Panc1 (cell line): Measurements from ENCODE around the gene PLEKHG5. TPM values are rescaled to one million over a fixed set of nuclear protein-coding genes. Genes with fewer than 3 reads are reported as not detected.

Source experiments
- ATAC-seq: fragments of 200-7000 bp; cut with Tn5 transposase; 2 replicates; pipeline ENCODE4 v1.9.1; 2020; ENCODE audit warnings: mild to moderate bottlenecking, moderate library complexity
- BruUV-seq: library from RNA; stranded (reverse); fragments of 400-500 nt; replicated peaks from 2 replicates; lab custom pipeline; 2021; lab: Mats Ljungman, UMichigan
- CTCF ChIA-PET: fragments of 300-600 bp; sonication (Branson Sonifier 250); formaldehyde crosslinking; loops from one replicate; lab custom pipeline; 2022; ENCODE audit warnings: antibody characterized with exemption; lab: Charles Lee
- POLR2A ChIA-PET: fragments of 300-600 bp; sonication (Branson Sonifier 250); formaldehyde crosslinking; loops from one replicate; lab custom pipeline; 2022; ENCODE audit warnings: antibody characterized with exemption; lab: Charles Lee
- DNase-seq: peaks from one replicate; pipeline ENCODE4 v3.0.0-alpha.2; 2010; ENCODE audit warnings: low read depth, low spot score
- H3K27ac ChIP-seq: 2 replicates; pipeline ENCODE4 v1.5.1; 2011; ENCODE audit warnings: mild to moderate bottlenecking, low read length, inconsistent platforms
- H3K27me3 ChIP-seq: fragments of 200-500 bp; sonication (Bioruptor generic); 2 replicates; pipeline ENCODE4 v1.6.0; 2014; ENCODE audit warnings: low read length, inconsistent platforms; ENCODE audit not compliant: control insufficient read depth, insufficient read depth
- H3K36me3 ChIP-seq: fragments of 200-500 bp; sonication (Bioruptor generic); 2 replicates; pipeline ENCODE4 v1.5.1; 2014; ENCODE audit warnings: inconsistent platforms, mild to moderate bottlenecking, low read length, moderate library complexity; ENCODE audit not compliant: control insufficient read depth, insufficient read depth
- H3K4me1 ChIP-seq: 2 replicates; pipeline ENCODE4 v1.5.1; 2011; ENCODE audit warnings: inconsistent platforms, mild to moderate bottlenecking, low read length, moderate library complexity; ENCODE audit not compliant: control insufficient read depth, insufficient read depth
- H3K4me3 ChIP-seq, 2 experiments: 2 replicates each; pipeline ENCODE4 v1.5.1; 2011 to 2012; ENCODE audit warnings: low read depth in 2 of 2, low read length in 2 of 2, mild to moderate bottlenecking in 2 of 2, inconsistent platforms in 1 of 2, moderate library complexity in 1 of 2
- H3K9me3 ChIP-seq: fragments of 200-500 bp; sonication (Bioruptor generic); 2 replicates; pipeline ENCODE4 v1.5.1; 2014; ENCODE audit warnings: low read depth, mild to moderate bottlenecking, inconsistent platforms, low read length, moderate library complexity; ENCODE audit not compliant: control insufficient read depth, insufficient read depth
- POLR2AphosphoS5 ChIP-seq: IDR thresholded peaks from 2 replicates; pipeline ENCODE4 v1.6.1; 2012; ENCODE audit warnings: mild to moderate bottlenecking, low read depth, low read length, moderate library complexity
- SIN3A ChIP-seq: IDR thresholded peaks from 2 replicates; pipeline ENCODE4 v1.6.1; 2012; ENCODE audit warnings: low read depth, mild to moderate bottlenecking, low read length, moderate library complexity, borderline replicate concordance; ENCODE audit not compliant: insufficient read depth
- TCF7L2 ChIP-seq: IDR thresholded peaks from 2 replicates; pipeline ENCODE4 v1.6.1; 2011; ENCODE audit warnings: mild to moderate bottlenecking, low read depth, low read length, inconsistent platforms
- in situ Hi-C: cut with HindIII; loops from 2 replicates; pipeline ENCODE4 v1.10.0; 2016; ENCODE audit warnings: low sequenced_read_pairs, low pct_unique_long_range_greater_than_20kb
- intact Hi-C: fragments of 100-400 bp; cut with micrococcal nuclease; formaldehyde crosslinking; loops from one replicate; pipeline ENCODE4 v1.10.0; 2022; ENCODE audit not compliant: unreplicated experiment
- total RNA-seq: library from RNA; stranded (reverse); gene quantifications from one replicate; pipeline ENCODE4 v1.2.1, GENCODE V29; 2021; ENCODE audit not compliant: unreplicated experiment
- TF ChIP-seq, protein P1 (sequence below), 2 experiments: IDR thresholded peaks; 2 replicates each; pipeline ENCODE4 v1.6.1; 2011 to 2012; ENCODE audit warnings: low read depth in 2 of 2, control low read depth in 1 of 2, low read length in 1 of 2, mild to moderate bottlenecking in 1 of 2, moderate library complexity in 1 of 2; ENCODE audit not compliant: insufficient read depth in 1 of 2
- TF ChIP-seq, protein P2 (sequence below): fragments of 450-650 bp; IDR thresholded peaks from 2 replicates; pipeline ENCODE4 v1.5.1; 2017; ENCODE audit warnings: mild to moderate bottlenecking

The PLEKHG5 gene
- total RNA-seq, 1 experiment from 2014 or later, result 6.8 TPM

DNA sequence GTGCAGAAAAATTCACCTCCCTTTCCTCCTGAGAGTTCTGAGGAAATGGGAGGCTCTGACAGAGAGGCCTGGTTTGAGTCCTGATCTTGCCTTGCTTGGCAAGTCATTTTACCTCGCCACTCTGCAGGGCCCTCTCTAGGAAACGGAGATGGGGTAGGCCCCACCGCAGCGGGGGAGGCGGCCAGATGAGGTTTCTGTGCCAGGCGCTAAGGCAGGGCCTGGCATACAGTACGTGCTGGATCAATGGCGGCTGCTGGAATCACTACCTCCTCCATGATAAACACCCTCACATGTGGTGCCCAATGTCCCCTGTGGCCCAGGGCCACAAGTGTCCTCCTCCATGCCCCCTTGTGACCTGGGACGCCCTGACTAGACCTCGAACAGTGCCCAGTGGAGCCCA, 499 bp upstream of the PLEKHG5 start:
- BruUV-seq, result no TSS peak
- no peaks in the 10 kb centered on the region for H3K27me3 ChIP-seq
- in situ Hi-C loops, result no loop called here
- peak overlapping the region; percentile 10; the same call in 1 of the 2 replicates for H3K27ac ChIP-seq
- POLR2A ChIA-PET, result no interaction called here
- peaks cover 28% of the 10 kb centered on the region for H3K4me1 ChIP-seq
- H3K9me3 ChIP-seq, result no peaks in the 10 kb centered on the region
- intact Hi-C loops, result no loop called here
- no peak for ATAC-seq
- peak overlapping the region in 1 of 2 experiments; percentile 98; a peak in 2 of 4 replicates for H3K4me3 ChIP-seq
- TF ChIP-seq SIN3A (no peak), TCF7L2 (no peak), POLR2AphosphoS5 (no peak)
- TF ChIP-seq, protein P1, sequence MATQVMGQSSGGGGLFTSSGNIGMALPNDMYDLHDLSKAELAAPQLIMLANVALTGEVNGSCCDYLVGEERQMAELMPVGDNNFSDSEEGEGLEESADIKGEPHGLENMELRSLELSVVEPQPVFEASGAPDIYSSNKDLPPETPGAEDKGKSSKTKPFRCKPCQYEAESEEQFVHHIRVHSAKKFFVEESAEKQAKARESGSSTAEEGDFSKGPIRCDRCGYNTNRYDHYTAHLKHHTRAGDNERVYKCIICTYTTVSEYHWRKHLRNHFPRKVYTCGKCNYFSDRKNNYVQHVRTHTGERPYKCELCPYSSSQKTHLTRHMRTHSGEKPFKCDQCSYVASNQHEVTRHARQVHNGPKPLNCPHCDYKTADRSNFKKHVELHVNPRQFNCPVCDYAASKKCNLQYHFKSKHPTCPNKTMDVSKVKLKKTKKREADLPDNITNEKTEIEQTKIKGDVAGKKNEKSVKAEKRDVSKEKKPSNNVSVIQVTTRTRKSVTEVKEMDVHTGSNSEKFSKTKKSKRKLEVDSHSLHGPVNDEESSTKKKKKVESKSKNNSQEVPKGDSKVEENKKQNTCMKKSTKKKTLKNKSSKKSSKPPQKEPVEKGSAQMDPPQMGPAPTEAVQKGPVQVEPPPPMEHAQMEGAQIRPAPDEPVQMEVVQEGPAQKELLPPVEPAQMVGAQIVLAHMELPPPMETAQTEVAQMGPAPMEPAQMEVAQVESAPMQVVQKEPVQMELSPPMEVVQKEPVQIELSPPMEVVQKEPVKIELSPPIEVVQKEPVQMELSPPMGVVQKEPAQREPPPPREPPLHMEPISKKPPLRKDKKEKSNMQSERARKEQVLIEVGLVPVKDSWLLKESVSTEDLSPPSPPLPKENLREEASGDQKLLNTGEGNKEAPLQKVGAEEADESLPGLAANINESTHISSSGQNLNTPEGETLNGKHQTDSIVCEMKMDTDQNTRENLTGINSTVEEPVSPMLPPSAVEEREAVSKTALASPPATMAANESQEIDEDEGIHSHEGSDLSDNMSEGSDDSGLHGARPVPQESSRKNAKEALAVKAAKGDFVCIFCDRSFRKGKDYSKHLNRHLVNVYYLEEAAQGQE (IDR thresholded peaks at IDR 0.05; ENCODE audit: insufficient read depth in 1 of 2, low read depth in 2 of 2, low read length in 1 of 2), result no peak
- TF ChIP-seq, protein P2, sequence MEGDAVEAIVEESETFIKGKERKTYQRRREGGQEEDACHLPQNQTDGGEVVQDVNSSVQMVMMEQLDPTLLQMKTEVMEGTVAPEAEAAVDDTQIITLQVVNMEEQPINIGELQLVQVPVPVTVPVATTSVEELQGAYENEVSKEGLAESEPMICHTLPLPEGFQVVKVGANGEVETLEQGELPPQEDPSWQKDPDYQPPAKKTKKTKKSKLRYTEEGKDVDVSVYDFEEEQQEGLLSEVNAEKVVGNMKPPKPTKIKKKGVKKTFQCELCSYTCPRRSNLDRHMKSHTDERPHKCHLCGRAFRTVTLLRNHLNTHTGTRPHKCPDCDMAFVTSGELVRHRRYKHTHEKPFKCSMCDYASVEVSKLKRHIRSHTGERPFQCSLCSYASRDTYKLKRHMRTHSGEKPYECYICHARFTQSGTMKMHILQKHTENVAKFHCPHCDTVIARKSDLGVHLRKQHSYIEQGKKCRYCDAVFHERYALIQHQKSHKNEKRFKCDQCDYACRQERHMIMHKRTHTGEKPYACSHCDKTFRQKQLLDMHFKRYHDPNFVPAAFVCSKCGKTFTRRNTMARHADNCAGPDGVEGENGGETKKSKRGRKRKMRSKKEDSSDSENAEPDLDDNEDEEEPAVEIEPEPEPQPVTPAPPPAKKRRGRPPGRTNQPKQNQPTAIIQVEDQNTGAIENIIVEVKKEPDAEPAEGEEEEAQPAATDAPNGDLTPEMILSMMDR, result no peak
- CTCF ChIA-PET, result interaction anchor here (0.5 to 0.7 kb wide), 3 partner anchors 11 to 32 kb away, joined by 3 to 5 read pairs (median 4); no protein-coding TSS in a partner anchor
- DNase-seq, result no peak
- no peaks in the 10 kb centered on the region; the same call in 1 of the 2 replicates for H3K36me3 ChIP-seq

DNA sequence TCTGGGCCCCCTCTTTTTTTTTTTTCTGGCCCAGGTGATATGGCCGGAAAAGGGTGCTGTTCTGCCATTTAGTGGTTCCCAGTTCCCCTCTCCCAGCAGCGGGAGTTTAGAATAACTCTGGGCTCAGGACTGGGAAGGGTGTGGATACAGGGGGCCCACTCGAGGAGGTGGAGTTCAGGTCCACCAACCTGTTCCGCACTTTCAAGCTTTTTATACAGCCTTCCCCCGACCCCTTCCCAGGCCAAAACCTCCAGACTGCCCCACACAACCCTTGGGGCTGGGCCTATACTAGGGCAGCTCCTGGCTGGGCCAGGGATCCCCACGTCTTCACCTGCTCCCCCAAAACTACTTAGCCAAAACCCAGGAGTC, 402 bp downstream of the PLEKHG5 start:
- ATAC-seq, result peak; percentile 2; the same call in 1 of the 2 replicates
- Histone ChIP-seq H3K27me3 (no peaks in the 10 kb centered on the region), H3K4me1 (peaks cover 30% of the 10 kb centered on the region), H3K9me3 (no peaks in the 10 kb centered on the region), H3K36me3 (no peaks in the 10 kb centered on the region; the same call in 1 of the 2 replicates), H3K4me3 (peak overlapping the region; percentile 85 to 98), H3K27ac (peak overlapping the region; percentile 78)
- ChIA-PET CTCF (interaction anchor here (0.6 kb wide), 1 partner anchor 31 kb away, joined by 5 read pairs; no protein-coding TSS in a partner anchor), POLR2A (no interaction called here)
- DNase-seq, result no peak
- TF ChIP-seq POLR2AphosphoS5, result no peak
- TF ChIP-seq SIN3A, result no peak
- TF ChIP-seq TCF7L2, result no peak
- TF ChIP-seq, protein P1 (IDR thresholded peaks at IDR 0.05; ENCODE audit: insufficient read depth in 1 of 2, low read depth in 2 of 2, low read length in 1 of 2), result no peak
- TF ChIP-seq, protein P2, result no peak
- intact Hi-C loops, result no loop called here
- no TSS peak for BruUV-seq
- in situ Hi-C loops, result no loop called here
